HepG2 (cell line): ENCODE results near the gene CFTR. TPM values are rescaled to one million over a fixed set of nuclear protein-coding genes. Genes with fewer than 3 reads are reported as not detected.

Experiments used
- ATAC-seq: fragments of 200-7000 bp; cut with Tn5 transposase; 3 replicates; pipeline ENCODE4 v1.9.1; 2020; ENCODE audit warnings: mild to moderate bottlenecking, moderate library complexity
- BruUV-seq: library from RNA; stranded (reverse); fragments of 400-500 nt; replicated peaks from 2 replicates; lab custom pipeline; 2021; lab: Mats Ljungman, UMichigan
- CTCF ChIA-PET: fragments of 300-600 bp; formaldehyde crosslinking; extraction: SDS; loops from one replicate; lab custom pipeline; 2021; ENCODE audit warnings: low total read pairs, inconsistent platforms, low intra/inter-chr PET ratio; lab: Yijun Ruan, JAX
- POLR2A ChIA-PET: fragments of 350-600 bp; sonication (Branson Sonifier 250); formaldehyde crosslinking; loops from one replicate; lab custom pipeline; 2020; ENCODE audit warnings: antibody characterized with exemption, inconsistent platforms; lab: Yijun Ruan, JAX
- DNase-seq: peaks from one replicate; pipeline ENCODE4 v3.0.0-alpha.2; 2015; ENCODE audit warnings: low spot score
- FAIRE-seq: peaks from 3 replicates; lab custom pipeline; 2011; peaks lifted over from hg19 to GRCh38; lab: Jason Lieb, UNC
- H2AFZ ChIP-seq: one replicate; pipeline ENCODE4 v1.6.1; 2011; ENCODE audit warnings: low read length, inconsistent platforms
- H3K27ac ChIP-seq: fragments of 300-600 bp; 3 replicates; pipeline ENCODE4 v1.8.0; 2011; ENCODE audit warnings: mixed run types, mild to moderate bottlenecking, mixed read lengths, low read length, inconsistent platforms; ENCODE audit not compliant: insufficient read depth; ENCODE audit errors: extremely low read length
- H3K27me3 ChIP-seq, 2 experiments: fragments of 200-600 bp in 1 of 2; 2 replicates in 1 of 2; 3 replicates in 1 of 2; pipeline versions ENCODE4 v1.6.0 to v1.8.0; 2011; ENCODE audit warnings: low read length in 2 of 2, mild to moderate bottlenecking in 2 of 2, moderate library complexity in 2 of 2, inconsistent platforms in 1 of 2; ENCODE audit not compliant: insufficient read depth in 2 of 2, control insufficient read depth in 1 of 2
- H3K36me3 ChIP-seq, 2 experiments: fragments of 200-600 bp in 1 of 2; replicated peaks in 1 of 2; 2 replicates in 1 of 2; 3 replicates in 1 of 2; pipeline versions ENCODE4 v1.5.1 to v1.8.0; 2011; ENCODE audit warnings: low read length in 2 of 2, inconsistent platforms in 1 of 2; ENCODE audit not compliant: insufficient read depth in 2 of 2, control insufficient read depth in 1 of 2
- H3K4me1 ChIP-seq: 2 replicates; pipeline ENCODE4 v1.5.1; 2012; ENCODE audit warnings: low read length, inconsistent platforms; ENCODE audit not compliant: insufficient read depth
- H3K4me2 ChIP-seq: 2 replicates; pipeline ENCODE4 v1.6.0; 2011; ENCODE audit warnings: low read depth, low read length, inconsistent platforms
- H3K4me3 ChIP-seq, 3 experiments: fragments of 200-600 bp in 1 of 3; sonication (generic), shearing (Covaris generic) in 1 of 3; replicated peaks in 1 of 3; 2 replicates each; pipeline ENCODE4 v1.5.1; 2011 to 2016; ENCODE audit warnings: low read length in 3 of 3, inconsistent platforms in 2 of 3, low read depth in 2 of 3, mild to moderate bottlenecking in 2 of 3, control low read depth in 1 of 3, mixed read lengths in 1 of 3; ENCODE audit not compliant: insufficient read depth in 1 of 3
- H3K79me2 ChIP-seq: one replicate; pipeline ENCODE4 v1.6.1; 2011; ENCODE audit warnings: low read length, inconsistent platforms; ENCODE audit not compliant: insufficient read depth
- H3K9ac ChIP-seq: 2 replicates; pipeline ENCODE4 v1.6.0; 2011; ENCODE audit warnings: mild to moderate bottlenecking, low read depth, low read length, inconsistent platforms; ENCODE audit not compliant: insufficient read depth
- H3K9me3 ChIP-seq: 2 replicates; pipeline ENCODE4 v1.5.1; 2012; ENCODE audit warnings: mild to moderate bottlenecking, low read length
- H4K20me1 ChIP-seq: 2 replicates; pipeline ENCODE4 v1.6.0; 2011; ENCODE audit warnings: inconsistent platforms, mild to moderate bottlenecking, low read length, moderate library complexity; ENCODE audit not compliant: insufficient read depth
- DNMT1 ChIP-seq: sonication (generic); formaldehyde crosslinking; IDR thresholded peaks from 2 replicates; pipeline ENCODE4 v1.5.1; 2020; ENCODE audit warnings: mild to moderate bottlenecking, missing genetic modification reagents
- HES4 ChIP-seq: sonication (generic); formaldehyde crosslinking; IDR thresholded peaks from 2 replicates; pipeline ENCODE4 v1.9.0; 2021; ENCODE audit warnings: mild to moderate bottlenecking, missing genetic modification reagents, borderline replicate concordance
- MTA1 ChIP-seq: sonication (generic); formaldehyde crosslinking; IDR thresholded peaks from 2 replicates; pipeline ENCODE4 v1.4.0; 2020; ENCODE audit warnings: missing genetic modification reagents, mild to moderate bottlenecking, borderline replicate concordance
- SMC3 ChIP-seq: IDR thresholded peaks from 2 replicates; pipeline ENCODE4 v1.6.1; 2011; ENCODE audit warnings: low read length, improper control_type of control experiment
- STAG1 ChIP-seq: sonication (generic); formaldehyde crosslinking; IDR thresholded peaks from 2 replicates; pipeline ENCODE4 v1.4.0; 2020; ENCODE audit warnings: missing genetic modification reagents
- WGBS: methylation state at CpG from one replicate; pipeline ENCODE4 v1.1.6; 2017; ENCODE audit warnings: low lambda C conversion rate; 5-methylcytosine and 5-hydroxymethylcytosine counted together
- in situ Hi-C: cut with HindIII; loops from 2 replicates; pipeline ENCODE4 v1.10.0; 2017; ENCODE audit warnings: low pct_unique_long_range_greater_than_20kb; ENCODE audit not compliant: extremely low pct_ligation_motif_present
- intact Hi-C: fragments of 100-400 bp; cut with micrococcal nuclease; formaldehyde crosslinking; loops from one replicate; pipeline ENCODE4 v1.10.0; 2022; ENCODE audit not compliant: unreplicated experiment
- polyA plus RNA-seq, 8 experiments: library from polyadenylated mRNA; depleted of rRNA in 3 of 8; stranded (reverse) in 7 of 8; unstranded in 1 of 8; fragments of >200 nt; fragmentation: Illumina TruSeq in 4 of 8; extraction: Trizol in 4 of 8; gene quantifications; 2 replicates each; pipeline versions ENCODE4 v1.2.1 to v1.2.3, GENCODE V29; 2011 to 2016; ENCODE audit warnings: low read depth in 4 of 8, missing spikeins in 1 of 8, mixed read lengths in 1 of 8; ENCODE audit not compliant: insufficient read depth in 1 of 8
- total RNA-seq, 5 experiments: library from RNA; depleted of rRNA; stranded (reverse); fragments of >200 nt; fragmentation: Illumina TruSeq; extraction: Trizol; gene quantifications; 2 replicates each; pipeline ENCODE4 v1.2.3, GENCODE V29; 2016; ENCODE audit warnings: low read depth in 1 of 5
- TF ChIP-seq, protein P1 (sequence below): sonication (generic); formaldehyde crosslinking; IDR thresholded peaks from 2 replicates; pipeline ENCODE4 v1.5.0; 2020; ENCODE audit warnings: mild to moderate bottlenecking, missing genetic modification reagents, moderate library complexity
- TF ChIP-seq, protein P2 (sequence below): sonication (generic); formaldehyde crosslinking; IDR thresholded peaks from 2 replicates; pipeline ENCODE4 v1.4.0; 2020; ENCODE audit warnings: mild to moderate bottlenecking, missing genetic modification reagents
- TF ChIP-seq, protein P3 (sequence below): sonication (generic); formaldehyde crosslinking; IDR thresholded peaks from 2 replicates; pipeline ENCODE4 v1.4.0; 2020; ENCODE audit warnings: low read depth, mild to moderate bottlenecking, missing genetic modification reagents
- TF ChIP-seq, protein P4 (sequence below): sonication (generic); formaldehyde crosslinking; IDR thresholded peaks from 2 replicates; pipeline ENCODE4 v1.5.0; 2020; ENCODE audit warnings: mild to moderate bottlenecking, missing genetic modification reagents, borderline replicate concordance

The CFTR gene
- total and polyA plus RNA-seq, 2 of the 13 experiments (the other 11 are each of a cell fraction or from before 2014, with no cell fraction given), result not detected

DNA sequence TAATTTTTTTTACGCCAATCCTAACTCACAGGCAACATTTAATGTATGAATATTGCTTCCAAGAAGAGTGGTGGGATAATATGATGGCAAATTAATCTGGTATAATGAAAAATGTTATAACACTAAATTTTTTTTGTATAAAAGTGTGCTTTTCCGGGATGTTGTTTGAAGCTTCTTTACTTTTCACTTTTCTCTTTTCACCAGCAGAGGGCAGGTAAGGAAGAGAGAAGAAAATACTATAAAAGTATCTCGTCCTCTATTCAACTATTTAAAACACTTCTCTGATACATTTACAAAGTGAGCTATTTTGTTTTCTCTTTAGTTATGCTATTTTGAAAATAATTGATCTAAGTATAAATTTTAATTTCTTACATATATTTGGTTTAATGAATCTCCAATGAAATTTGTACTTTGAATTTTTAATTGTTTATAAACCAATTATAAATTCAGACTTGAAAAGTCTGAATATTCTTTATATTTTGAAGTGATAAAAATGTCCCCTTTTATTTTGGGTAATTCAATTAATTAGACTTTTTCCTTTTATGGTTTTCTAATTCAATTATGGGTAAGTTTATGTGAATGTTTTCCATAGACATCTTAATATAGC lies 20.7 kb upstream of the CFTR start:
- POLR2A ChIA-PET, result no interaction called here
- H3K79me2 ChIP-seq, result no peaks in the 10 kb centered on the region
- in situ Hi-C loops, result loop anchor here (25.0 kb wide), 1 partner anchor 253 kb away; no protein-coding TSS in a partner anchor
- H3K27me3 ChIP-seq, result no peaks in the 10 kb centered on the region
- DNase-seq (peak; percentile 18), ATAC-seq (no peak)
- TF ChIP-seq HES4 (CRISPR knock-in tag) (no peak), MTA1 (no peak), DNMT1 (CRISPR knock-in tag) (no peak), SMC3 (peak; percentile 56), STAG1 (peak; percentile 45)
- TF ChIP-seq, protein P1, sequence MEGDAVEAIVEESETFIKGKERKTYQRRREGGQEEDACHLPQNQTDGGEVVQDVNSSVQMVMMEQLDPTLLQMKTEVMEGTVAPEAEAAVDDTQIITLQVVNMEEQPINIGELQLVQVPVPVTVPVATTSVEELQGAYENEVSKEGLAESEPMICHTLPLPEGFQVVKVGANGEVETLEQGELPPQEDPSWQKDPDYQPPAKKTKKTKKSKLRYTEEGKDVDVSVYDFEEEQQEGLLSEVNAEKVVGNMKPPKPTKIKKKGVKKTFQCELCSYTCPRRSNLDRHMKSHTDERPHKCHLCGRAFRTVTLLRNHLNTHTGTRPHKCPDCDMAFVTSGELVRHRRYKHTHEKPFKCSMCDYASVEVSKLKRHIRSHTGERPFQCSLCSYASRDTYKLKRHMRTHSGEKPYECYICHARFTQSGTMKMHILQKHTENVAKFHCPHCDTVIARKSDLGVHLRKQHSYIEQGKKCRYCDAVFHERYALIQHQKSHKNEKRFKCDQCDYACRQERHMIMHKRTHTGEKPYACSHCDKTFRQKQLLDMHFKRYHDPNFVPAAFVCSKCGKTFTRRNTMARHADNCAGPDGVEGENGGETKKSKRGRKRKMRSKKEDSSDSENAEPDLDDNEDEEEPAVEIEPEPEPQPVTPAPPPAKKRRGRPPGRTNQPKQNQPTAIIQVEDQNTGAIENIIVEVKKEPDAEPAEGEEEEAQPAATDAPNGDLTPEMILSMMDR, result peak; percentile 35
- TF ChIP-seq, protein P2, sequence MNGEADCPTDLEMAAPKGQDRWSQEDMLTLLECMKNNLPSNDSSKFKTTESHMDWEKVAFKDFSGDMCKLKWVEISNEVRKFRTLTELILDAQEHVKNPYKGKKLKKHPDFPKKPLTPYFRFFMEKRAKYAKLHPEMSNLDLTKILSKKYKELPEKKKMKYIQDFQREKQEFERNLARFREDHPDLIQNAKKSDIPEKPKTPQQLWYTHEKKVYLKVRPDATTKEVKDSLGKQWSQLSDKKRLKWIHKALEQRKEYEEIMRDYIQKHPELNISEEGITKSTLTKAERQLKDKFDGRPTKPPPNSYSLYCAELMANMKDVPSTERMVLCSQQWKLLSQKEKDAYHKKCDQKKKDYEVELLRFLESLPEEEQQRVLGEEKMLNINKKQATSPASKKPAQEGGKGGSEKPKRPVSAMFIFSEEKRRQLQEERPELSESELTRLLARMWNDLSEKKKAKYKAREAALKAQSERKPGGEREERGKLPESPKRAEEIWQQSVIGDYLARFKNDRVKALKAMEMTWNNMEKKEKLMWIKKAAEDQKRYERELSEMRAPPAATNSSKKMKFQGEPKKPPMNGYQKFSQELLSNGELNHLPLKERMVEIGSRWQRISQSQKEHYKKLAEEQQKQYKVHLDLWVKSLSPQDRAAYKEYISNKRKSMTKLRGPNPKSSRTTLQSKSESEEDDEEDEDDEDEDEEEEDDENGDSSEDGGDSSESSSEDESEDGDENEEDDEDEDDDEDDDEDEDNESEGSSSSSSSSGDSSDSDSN (CRISPR knock-in tag), result no peak
- TF ChIP-seq, protein P3, sequence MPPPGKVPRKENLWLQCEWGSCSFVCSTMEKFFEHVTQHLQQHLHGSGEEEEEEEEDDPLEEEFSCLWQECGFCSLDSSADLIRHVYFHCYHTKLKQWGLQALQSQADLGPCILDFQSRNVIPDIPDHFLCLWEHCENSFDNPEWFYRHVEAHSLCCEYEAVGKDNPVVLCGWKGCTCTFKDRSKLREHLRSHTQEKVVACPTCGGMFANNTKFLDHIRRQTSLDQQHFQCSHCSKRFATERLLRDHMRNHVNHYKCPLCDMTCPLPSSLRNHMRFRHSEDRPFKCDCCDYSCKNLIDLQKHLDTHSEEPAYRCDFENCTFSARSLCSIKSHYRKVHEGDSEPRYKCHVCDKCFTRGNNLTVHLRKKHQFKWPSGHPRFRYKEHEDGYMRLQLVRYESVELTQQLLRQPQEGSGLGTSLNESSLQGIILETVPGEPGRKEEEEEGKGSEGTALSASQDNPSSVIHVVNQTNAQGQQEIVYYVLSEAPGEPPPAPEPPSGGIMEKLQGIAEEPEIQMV (CRISPR knock-in tag), result no peak
- TF ChIP-seq, protein P4, sequence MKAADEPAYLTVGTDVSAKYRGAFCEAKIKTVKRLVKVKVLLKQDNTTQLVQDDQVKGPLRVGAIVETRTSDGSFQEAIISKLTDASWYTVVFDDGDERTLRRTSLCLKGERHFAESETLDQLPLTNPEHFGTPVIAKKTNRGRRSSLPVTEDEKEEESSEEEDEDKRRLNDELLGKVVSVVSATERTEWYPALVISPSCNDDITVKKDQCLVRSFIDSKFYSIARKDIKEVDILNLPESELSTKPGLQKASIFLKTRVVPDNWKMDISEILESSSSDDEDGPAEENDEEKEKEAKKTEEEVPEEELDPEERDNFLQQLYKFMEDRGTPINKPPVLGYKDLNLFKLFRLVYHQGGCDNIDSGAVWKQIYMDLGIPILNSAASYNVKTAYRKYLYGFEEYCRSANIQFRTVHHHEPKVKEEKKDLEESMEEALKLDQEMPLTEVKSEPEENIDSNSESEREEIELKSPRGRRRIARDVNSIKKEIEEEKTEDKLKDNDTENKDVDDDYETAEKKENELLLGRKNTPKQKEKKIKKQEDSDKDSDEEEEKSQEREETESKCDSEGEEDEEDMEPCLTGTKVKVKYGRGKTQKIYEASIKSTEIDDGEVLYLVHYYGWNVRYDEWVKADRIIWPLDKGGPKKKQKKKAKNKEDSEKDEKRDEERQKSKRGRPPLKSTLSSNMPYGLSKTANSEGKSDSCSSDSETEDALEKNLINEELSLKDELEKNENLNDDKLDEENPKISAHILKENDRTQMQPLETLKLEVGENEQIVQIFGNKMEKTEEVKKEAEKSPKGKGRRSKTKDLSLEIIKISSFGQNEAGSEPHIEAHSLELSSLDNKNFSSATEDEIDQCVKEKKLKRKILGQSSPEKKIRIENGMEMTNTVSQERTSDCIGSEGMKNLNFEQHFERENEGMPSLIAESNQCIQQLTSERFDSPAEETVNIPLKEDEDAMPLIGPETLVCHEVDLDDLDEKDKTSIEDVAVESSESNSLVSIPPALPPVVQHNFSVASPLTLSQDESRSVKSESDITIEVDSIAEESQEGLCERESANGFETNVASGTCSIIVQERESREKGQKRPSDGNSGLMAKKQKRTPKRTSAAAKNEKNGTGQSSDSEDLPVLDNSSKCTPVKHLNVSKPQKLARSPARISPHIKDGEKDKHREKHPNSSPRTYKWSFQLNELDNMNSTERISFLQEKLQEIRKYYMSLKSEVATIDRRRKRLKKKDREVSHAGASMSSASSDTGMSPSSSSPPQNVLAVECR, result no peak
- TF ChIP-seq, all 625 proteins: peak for 3
- Histone ChIP-seq H3K27ac (no peak overlapping the region), H4K20me1 (no peaks in the 10 kb centered on the region), H2AFZ (no peak overlapping the region), H3K4me2 (no peak overlapping the region), H3K4me1 (no peaks in the 10 kb centered on the region), H3K9me3 (no peaks in the 10 kb centered on the region), H3K9ac (no peak overlapping the region), H3K4me3 (no peak overlapping the region), H3K36me3 (no peaks in the 10 kb centered on the region)
- 4% methylated on average over 3 of the region's 3 CpGs for WGBS
- no peak for FAIRE-seq
- BruUV-seq, result no TSS peak
- intact Hi-C loops, result loop anchor here (1.0 kb wide), 2 partner anchors 215 to 256 kb away; no protein-coding TSS in a partner anchor
- CTCF ChIA-PET, result interaction anchor here (1.5 kb wide), 1 partner anchor 257 kb away, joined by 11 read pairs; no protein-coding TSS in a partner anchor
